ENCODE measurements around the gene SPG7. TPM values are rescaled to one million over a fixed set of nuclear protein-coding genes. Genes with fewer than 3 reads are reported as not detected.

Gene SPG7
- polyA plus RNA-seq, 2 of the 4 experiments (the other 2 are of a cell fraction), result 53.2 to 73.2 TPM

DNA sequence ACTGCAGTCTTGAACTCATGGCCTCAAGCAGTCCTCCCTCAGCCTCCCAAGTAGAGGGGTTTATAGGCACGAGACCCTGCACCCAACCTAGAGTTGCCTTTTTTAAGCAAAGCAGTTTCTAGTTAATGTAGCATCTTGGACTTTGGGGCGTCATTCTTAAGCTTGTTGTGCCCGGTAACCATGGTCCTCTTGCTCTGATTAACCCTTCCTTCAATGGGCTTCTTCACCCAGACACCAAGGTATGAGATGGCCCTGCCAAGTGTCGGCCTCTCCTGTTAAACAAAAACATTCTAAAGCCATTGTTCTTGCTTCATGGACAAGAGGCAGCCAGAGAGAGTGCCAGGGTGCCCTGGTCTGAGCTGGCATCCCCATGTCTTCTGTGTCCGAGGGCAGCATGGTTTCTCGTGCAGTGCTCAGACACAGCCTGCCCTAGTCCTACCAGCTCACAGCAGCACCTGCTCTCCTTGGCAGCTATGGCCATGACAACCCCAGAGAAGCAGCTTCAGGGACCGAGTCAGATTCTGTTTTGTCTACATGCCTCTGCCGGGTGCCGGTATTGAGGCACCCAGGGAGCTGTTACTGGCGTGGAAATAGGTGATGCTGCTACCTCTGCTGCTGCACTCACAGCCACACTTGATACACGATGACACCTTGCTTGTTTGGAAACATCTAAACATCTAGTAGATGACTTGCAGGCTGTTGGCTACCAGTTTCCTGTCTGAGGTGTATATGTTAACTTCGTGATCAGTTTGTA is 55.6 kb downstream of the SPG7 start:
- Histone ChIP-seq H3K4me2 (peak overlapping the region; percentile 99), H3K9me3 (no peaks in the 10 kb centered on the region), H3K4me1 (peaks cover 49% of the 10 kb centered on the region), H3K4me3 (peak overlapping the region; percentile 99), H3K27ac (peak overlapping the region in 1 of 2 experiments; percentile 96; a peak in 3 of 6 replicates)
- CTCF ChIA-PET, result interaction anchor here (1.0 to 2.7 kb wide), 6 partner anchors 10 to 78 kb away, joined by 3 to 11 read pairs (median 4); partner anchors contain the start of gene CPNE7
- ATAC-seq, result no peak
- POLR2A ChIA-PET, result interaction anchor here (0.9 to 1.4 kb wide), 2 partner anchors 17 to 70 kb away, joined by 3 read pairs; no protein-coding TSS in a partner anchor
- DNase-seq (ENCODE audit: low read depth in 1 of 2, low spot score in 1 of 2), result no peak
- no peak for FAIRE-seq
- 54% methylated on average over 12 of the region's 12 CpGs for WGBS (ENCODE audit: missing lambda C conversion rate)
- peak in 1 of 2 experiments; percentile 44; a peak in 1 of 5 replicates for TF ChIP-seq JUN (IDR thresholded peaks at IDR 0.05)
- TF ChIP-seq, protein P1, sequence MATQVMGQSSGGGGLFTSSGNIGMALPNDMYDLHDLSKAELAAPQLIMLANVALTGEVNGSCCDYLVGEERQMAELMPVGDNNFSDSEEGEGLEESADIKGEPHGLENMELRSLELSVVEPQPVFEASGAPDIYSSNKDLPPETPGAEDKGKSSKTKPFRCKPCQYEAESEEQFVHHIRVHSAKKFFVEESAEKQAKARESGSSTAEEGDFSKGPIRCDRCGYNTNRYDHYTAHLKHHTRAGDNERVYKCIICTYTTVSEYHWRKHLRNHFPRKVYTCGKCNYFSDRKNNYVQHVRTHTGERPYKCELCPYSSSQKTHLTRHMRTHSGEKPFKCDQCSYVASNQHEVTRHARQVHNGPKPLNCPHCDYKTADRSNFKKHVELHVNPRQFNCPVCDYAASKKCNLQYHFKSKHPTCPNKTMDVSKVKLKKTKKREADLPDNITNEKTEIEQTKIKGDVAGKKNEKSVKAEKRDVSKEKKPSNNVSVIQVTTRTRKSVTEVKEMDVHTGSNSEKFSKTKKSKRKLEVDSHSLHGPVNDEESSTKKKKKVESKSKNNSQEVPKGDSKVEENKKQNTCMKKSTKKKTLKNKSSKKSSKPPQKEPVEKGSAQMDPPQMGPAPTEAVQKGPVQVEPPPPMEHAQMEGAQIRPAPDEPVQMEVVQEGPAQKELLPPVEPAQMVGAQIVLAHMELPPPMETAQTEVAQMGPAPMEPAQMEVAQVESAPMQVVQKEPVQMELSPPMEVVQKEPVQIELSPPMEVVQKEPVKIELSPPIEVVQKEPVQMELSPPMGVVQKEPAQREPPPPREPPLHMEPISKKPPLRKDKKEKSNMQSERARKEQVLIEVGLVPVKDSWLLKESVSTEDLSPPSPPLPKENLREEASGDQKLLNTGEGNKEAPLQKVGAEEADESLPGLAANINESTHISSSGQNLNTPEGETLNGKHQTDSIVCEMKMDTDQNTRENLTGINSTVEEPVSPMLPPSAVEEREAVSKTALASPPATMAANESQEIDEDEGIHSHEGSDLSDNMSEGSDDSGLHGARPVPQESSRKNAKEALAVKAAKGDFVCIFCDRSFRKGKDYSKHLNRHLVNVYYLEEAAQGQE (IDR thresholded peaks at IDR 0.05), result no peak
- no peak for TF ChIP-seq JUNB (IDR thresholded peaks at IDR 0.05)
- no peak for TF ChIP-seq RCOR1 (IDR thresholded peaks at IDR 0.05; ENCODE audit: low read depth, low read length)
- TF ChIP-seq KDM5A (IDR thresholded peaks at IDR 0.05), result no peak
- 0 out of 2 replicates have a peak, but pooled peaks have one; percentile 10 for TF ChIP-seq HOXA7 (CRISPR knock-in tag; IDR thresholded peaks at IDR 0.05)
- TF ChIP-seq CHD2 (IDR thresholded peaks at IDR 0.05; ENCODE audit: low read length, partially characterized antibody), result no peak
- TF ChIP-seq, protein P2, sequence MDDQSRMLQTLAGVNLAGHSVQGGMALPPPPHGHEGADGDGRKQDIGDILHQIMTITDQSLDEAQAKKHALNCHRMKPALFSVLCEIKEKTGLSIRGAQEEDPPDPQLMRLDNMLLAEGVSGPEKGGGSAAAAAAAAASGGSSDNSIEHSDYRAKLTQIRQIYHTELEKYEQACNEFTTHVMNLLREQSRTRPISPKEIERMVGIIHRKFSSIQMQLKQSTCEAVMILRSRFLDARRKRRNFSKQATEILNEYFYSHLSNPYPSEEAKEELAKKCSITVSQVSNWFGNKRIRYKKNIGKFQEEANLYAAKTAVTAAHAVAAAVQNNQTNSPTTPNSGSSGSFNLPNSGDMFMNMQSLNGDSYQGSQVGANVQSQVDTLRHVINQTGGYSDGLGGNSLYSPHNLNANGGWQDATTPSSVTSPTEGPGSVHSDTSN (IDR thresholded peaks at IDR 0.05), result no peak
- no peak; the same call in 1 of the 2 replicates for TF ChIP-seq POLR2AphosphoS2 (conservative IDR thresholded peaks at IDR 0.05; ENCODE audit: low read length)
- TF ChIP-seq TFCP2L1 (CRISPR knock-in tag; IDR thresholded peaks at IDR 0.05), result 0 out of 2 replicates have a peak, but pooled peaks have one; percentile 10

DNA sequence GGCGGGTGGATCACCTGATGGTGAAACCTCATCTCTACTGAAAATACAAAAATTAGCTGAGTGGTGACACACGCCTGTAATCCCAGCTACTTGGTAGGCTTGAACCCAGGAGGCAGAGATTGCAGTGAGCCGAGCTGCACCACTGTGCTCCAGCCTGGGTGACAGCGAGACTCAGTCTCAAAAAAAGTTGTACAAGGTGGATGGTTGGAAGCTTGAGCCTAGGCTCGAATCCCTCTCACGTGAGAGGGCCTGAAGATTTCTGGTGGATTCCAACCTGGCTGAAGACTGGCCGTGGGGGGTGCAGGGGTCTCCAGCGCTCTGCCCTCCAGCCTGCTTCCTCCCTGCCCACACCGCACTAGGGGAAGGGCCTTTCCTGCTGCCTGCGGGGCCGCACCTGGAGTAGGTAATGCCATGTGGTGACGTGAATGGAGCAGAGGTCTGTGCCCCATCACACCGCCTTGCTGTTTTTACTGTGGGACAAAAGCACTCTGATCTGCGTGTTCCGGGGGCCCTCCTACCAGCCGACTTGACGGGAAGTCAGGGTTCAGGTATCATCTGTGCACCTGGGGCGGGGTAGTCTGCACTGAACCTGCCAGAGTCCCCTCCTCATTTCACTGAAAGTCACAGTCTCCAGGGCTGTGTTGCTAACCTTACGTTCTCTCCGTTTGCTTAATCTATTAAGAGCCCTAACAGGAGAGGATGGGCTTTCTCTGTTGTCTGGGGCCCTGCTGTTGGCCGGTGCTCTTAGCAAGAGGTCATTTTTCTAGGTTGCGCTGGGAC is 56.5 kb downstream of the SPG7 start:
- Histone ChIP-seq H3K4me1 (peaks cover 40% of the 10 kb centered on the region), H3K9me3 (no peaks in the 10 kb centered on the region), H3K4me3 (peak overlapping the region; percentile 99; the same call in 2 of the 3 replicates), H3K4me2 (peak overlapping the region; percentile 99), H3K27ac (peak overlapping the region; percentile 37 to 96; a peak in 3 of 6 replicates)
- ChIA-PET POLR2A (interaction anchor here (0.9 to 1.4 kb wide), 2 partner anchors 16 to 69 kb away, joined by 3 read pairs; no protein-coding TSS in a partner anchor), CTCF (interaction anchor here (1.0 to 4.9 kb wide), 11 partner anchors 9 to 78 kb away, joined by 3 to 25 read pairs (median 5); partner anchors contain the start of gene CPNE7)
- DNase-seq (ENCODE audit: low read depth in 1 of 2, low spot score in 1 of 2) (no peak), ATAC-seq (no peak; a peak in 1 of 6 replicates), FAIRE-seq (no peak)
- 65% methylated on average over 20 of the region's 22 CpGs for WGBS (ENCODE audit: missing lambda C conversion rate)
- TF ChIP-seq EP300 (IDR thresholded peaks at IDR 0.05) (no peak), CHD2 (IDR thresholded peaks at IDR 0.05; ENCODE audit: low read length, partially characterized antibody) (no peak), RARB (CRISPR knock-in tag; IDR thresholded peaks at IDR 0.05) (no peak), POLR2AphosphoS2 (conservative IDR thresholded peaks at IDR 0.05; ENCODE audit: low read length) (no peak; the same call in 1 of the 2 replicates), JUN (IDR thresholded peaks at IDR 0.05) (peak in 1 of 2 experiments; percentile 5; a peak in 4 of 5 replicates), CEBPB (IDR thresholded peaks at IDR 0.05) (no peak), HDAC2 (IDR thresholded peaks at IDR 0.05) (no peak), ZSCAN20 (CRISPR knock-in tag; IDR thresholded peaks at IDR 0.05) (no peak), KDM1A (IDR thresholded peaks at IDR 0.05; ENCODE audit: low read depth) (no peak), BHLHE40 (IDR thresholded peaks at IDR 0.05; ENCODE audit: low read depth, low read length) (no peak), NPAS2 (CRISPR knock-in tag; IDR thresholded peaks at IDR 0.05; ENCODE audit: borderline replicate concordance) (no peak), ZC3H11A (IDR thresholded peaks at IDR 0.05) (no peak), TFCP2L1 (CRISPR knock-in tag; IDR thresholded peaks at IDR 0.05) (peak; percentile 68; the same call in 1 of the 2 replicates), JUNB (IDR thresholded peaks at IDR 0.05) (no peak), POLR2A (IDR thresholded peaks at IDR 0.05; ENCODE audit: low read length) (0 out of 2 replicates have a peak, but pooled peaks have one; percentile 22), NFE2L2 (conservative IDR thresholded peaks at IDR 0.05; ENCODE audit: low read length) (no peak), FOSB (CRISPR knock-in tag; IDR thresholded peaks at IDR 0.05) (peak; percentile 27)
- TF ChIP-seq, protein P3, sequence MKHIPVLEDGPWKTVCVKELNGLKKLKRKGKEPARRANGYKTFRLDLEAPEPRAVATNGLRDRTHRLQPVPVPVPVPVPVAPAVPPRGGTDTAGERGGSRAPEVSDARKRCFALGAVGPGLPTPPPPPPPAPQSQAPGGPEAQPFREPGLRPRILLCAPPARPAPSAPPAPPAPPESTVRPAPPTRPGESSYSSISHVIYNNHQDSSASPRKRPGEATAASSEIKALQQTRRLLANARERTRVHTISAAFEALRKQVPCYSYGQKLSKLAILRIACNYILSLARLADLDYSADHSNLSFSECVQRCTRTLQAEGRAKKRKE (CRISPR knock-in tag; IDR thresholded peaks at IDR 0.05; ENCODE audit: low read depth), result no peak
- TF ChIP-seq, protein P4, sequence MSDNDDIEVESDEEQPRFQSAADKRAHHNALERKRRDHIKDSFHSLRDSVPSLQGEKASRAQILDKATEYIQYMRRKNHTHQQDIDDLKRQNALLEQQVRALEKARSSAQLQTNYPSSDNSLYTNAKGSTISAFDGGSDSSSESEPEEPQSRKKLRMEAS (IDR thresholded peaks at IDR 0.05), result peak; percentile 16; the same call in 1 of the 2 replicates
- TF ChIP-seq, protein P5, sequence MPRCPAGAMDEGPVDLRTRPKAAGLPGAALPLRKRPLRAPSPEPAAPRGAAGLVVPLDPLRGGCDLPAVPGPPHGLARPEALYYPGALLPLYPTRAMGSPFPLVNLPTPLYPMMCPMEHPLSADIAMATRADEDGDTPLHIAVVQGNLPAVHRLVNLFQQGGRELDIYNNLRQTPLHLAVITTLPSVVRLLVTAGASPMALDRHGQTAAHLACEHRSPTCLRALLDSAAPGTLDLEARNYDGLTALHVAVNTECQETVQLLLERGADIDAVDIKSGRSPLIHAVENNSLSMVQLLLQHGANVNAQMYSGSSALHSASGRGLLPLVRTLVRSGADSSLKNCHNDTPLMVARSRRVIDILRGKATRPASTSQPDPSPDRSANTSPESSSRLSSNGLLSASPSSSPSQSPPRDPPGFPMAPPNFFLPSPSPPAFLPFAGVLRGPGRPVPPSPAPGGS (IDR thresholded peaks at IDR 0.05), result peak; percentile 77; the same call in 2 of the 3 replicates
- TF ChIP-seq, protein P6, sequence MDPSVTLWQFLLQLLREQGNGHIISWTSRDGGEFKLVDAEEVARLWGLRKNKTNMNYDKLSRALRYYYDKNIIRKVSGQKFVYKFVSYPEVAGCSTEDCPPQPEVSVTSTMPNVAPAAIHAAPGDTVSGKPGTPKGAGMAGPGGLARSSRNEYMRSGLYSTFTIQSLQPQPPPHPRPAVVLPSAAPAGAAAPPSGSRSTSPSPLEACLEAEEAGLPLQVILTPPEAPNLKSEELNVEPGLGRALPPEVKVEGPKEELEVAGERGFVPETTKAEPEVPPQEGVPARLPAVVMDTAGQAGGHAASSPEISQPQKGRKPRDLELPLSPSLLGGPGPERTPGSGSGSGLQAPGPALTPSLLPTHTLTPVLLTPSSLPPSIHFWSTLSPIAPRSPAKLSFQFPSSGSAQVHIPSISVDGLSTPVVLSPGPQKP (IDR thresholded peaks at IDR 0.05; ENCODE audit: low read depth, low read length), result no peak
